Muscle of leg (tissue), 11 donors: ENCODE data around the gene OR5C1. TPM values are rescaled to one million over a fixed set of nuclear protein-coding genes. Genes with fewer than 3 reads are reported as not detected.
A peak's percentile ranks its signal among the peaks of the same experiment; 100 is the strongest.
"Not testable (repeated sequence)": the region's sequence is repeated elsewhere in the genome, so short reads cannot be mapped to it uniquely, and the experiment has no call there.

Experiments
- DNase-seq: peaks from one replicate; pipeline ENCODE4 v3.0.0; 2013
- H3K27ac ChIP-seq: one replicate; pipeline ENCODE4 v1.5.1; 2013; ENCODE audit warnings: mild to moderate bottlenecking, low read length, control low read depth
- H3K27me3 ChIP-seq: one replicate; pipeline ENCODE4 v1.6.1; 2013; ENCODE audit warnings: low read length; ENCODE audit not compliant: control insufficient read depth, insufficient read depth
- H3K36me3 ChIP-seq: one replicate; pipeline ENCODE4 v1.6.1; 2013; ENCODE audit warnings: low read length; ENCODE audit not compliant: control insufficient read depth, insufficient read depth
- H3K4me1 ChIP-seq: one replicate; pipeline ENCODE4 v1.6.1; 2013; ENCODE audit warnings: low read length; ENCODE audit not compliant: control insufficient read depth, insufficient read depth
- H3K4me3 ChIP-seq: one replicate; pipeline ENCODE4 v1.5.1; 2013; ENCODE audit warnings: low read length, control low read depth
- H3K9me3 ChIP-seq: replicated peaks from 2 replicates; pipeline ENCODE4 v1.6.1; 2013; ENCODE audit warnings: low read depth, low read length; ENCODE audit not compliant: control insufficient read depth
- WGBS: methylation state at CpG from one replicate; pipeline ENCODE4 v1.1.5; 2013; ENCODE audit warnings: missing lambda C conversion rate; ENCODE audit not compliant: insufficient coverage; 5-methylcytosine and 5-hydroxymethylcytosine counted together
- polyA plus RNA-seq, 8 donors: library from polyadenylated mRNA; unstranded; fragments of 120-200 nt; gene quantifications; one replicate each; pipeline versions ENCODE4 v1.2.1 to v1.2.3, GENCODE V29; 2013; ENCODE audit warnings: inconsistent platforms in 1 of 8, low replicate concordance in 1 of 8; ENCODE audit not compliant: insufficient read length in 8 of 8, insufficient read depth in 1 of 8
- total RNA-seq: library from RNA; stranded (reverse); fragments of 120-200 nt; gene quantifications from one replicate; pipeline ENCODE4 v1.2.4, GENCODE V29; 2013

OR5C1 gene
- total and polyA plus RNA-seq, 9 donors: not detected

- no peak for DNase-seq
- H3K4me1 ChIP-seq: peaks cover 14% of the 10 kb centered on the region
- H3K27me3 ChIP-seq: no peaks in the 10 kb centered on the region
- H3K27ac ChIP-seq: no peak overlapping the region
- no peaks in the 10 kb centered on the region for H3K9me3 ChIP-seq
- peaks cover 39% of the 10 kb centered on the region for H3K36me3 ChIP-seq
- WGBS: no CpG with 5 or more reads among the region's 4 CpGs
- no peak overlapping the region for H3K4me3 ChIP-seq
Measured at GRCh38 chr9:122822938-122823337, 34.2 kb downstream of the OR5C1 start.

GRCh38 chr9:122827761-122828093 is 39.0 kb downstream of the OR5C1 start:
- peaks cover 18% of the 10 kb centered on the region for H3K36me3 ChIP-seq
- 0% methylated on average over 2 of the region's 8 CpGs for WGBS

GRCh38 chr9:122828965-122829284 is 40.2 kb downstream of the OR5C1 start:
- WGBS: 56% methylated on average over 12 of the region's 18 CpGs
- peaks cover 12% of the 10 kb centered on the region for H3K36me3 ChIP-seq

More at GRCh38 chr9:122827761-122828093, 39.0 kb downstream of the OR5C1 start:
- Histone ChIP-seq H3K27ac (peak overlapping the region; percentile 99), H3K27me3 (no peaks in the 10 kb centered on the region), H3K9me3 (no peaks in the 10 kb centered on the region), H3K4me1 (peaks cover 14% of the 10 kb centered on the region), H3K4me3 (peak overlapping the region; percentile 100)
- no peak for DNase-seq

GRCh38 chr9:122832194-122832593 is 43.5 kb downstream of the OR5C1 start:
- no CpG with 5 or more reads among the region's 3 CpGs for WGBS
- Histone ChIP-seq H3K27me3 (no peaks in the 10 kb centered on the region), H3K36me3 (no peaks in the 10 kb centered on the region), H3K4me3 (no peak overlapping the region), H3K27ac (no peak overlapping the region), H3K9me3 (no peaks in the 10 kb centered on the region), H3K4me1 (peaks cover 6% of the 10 kb centered on the region)
- no peak for DNase-seq

More at GRCh38 chr9:122828965-122829284, 40.2 kb downstream of the OR5C1 start:
- H3K4me3 ChIP-seq: peak overlapping the region; percentile 100
- peaks cover 14% of the 10 kb centered on the region for H3K4me1 ChIP-seq
- not testable (repeated sequence) for DNase-seq, H3K9me3 ChIP-seq, H3K27me3 ChIP-seq
- H3K27ac ChIP-seq: peak overlapping the region; percentile 99

GRCh38 chr9:122835313-122835731 is 46.6 kb downstream of the OR5C1 start:
- DNase-seq: no peak
- WGBS: 46% methylated on average over 2 of the region's 4 CpGs
- H3K36me3 ChIP-seq: no peaks in the 10 kb centered on the region
- no peak overlapping the region for H3K4me3 ChIP-seq
- H3K4me1 ChIP-seq: no peaks in the 10 kb centered on the region
- peaks cover 2% of the 10 kb centered on the region for H3K9me3 ChIP-seq
- H3K27me3 ChIP-seq: no peaks in the 10 kb centered on the region
- no peak overlapping the region for H3K27ac ChIP-seq

- Histone ChIP-seq H3K4me1 (no peaks in the 10 kb centered on the region), H3K9me3 (peaks cover 2% of the 10 kb centered on the region), H3K4me3 (no peak overlapping the region), H3K27ac (no peak overlapping the region), H3K36me3 (no peaks in the 10 kb centered on the region), H3K27me3 (no peaks in the 10 kb centered on the region)
- WGBS: 94% methylated on average over 9 of the region's 14 CpGs
- DNase-seq: no peak
Measured at GRCh38 chr9:122837266-122837850, 48.6 kb downstream of the OR5C1 start.

- not testable (repeated sequence) for H3K27me3 ChIP-seq, DNase-seq, H3K36me3 ChIP-seq, H3K4me3 ChIP-seq, H3K4me1 ChIP-seq, H3K27ac ChIP-seq, H3K9me3 ChIP-seq
- 86% methylated on average over 1 of the region's 3 CpGs for WGBS
Measured at GRCh38 chr9:122838441-122838840, 49.7 kb downstream of the OR5C1 start.

Other genes starting within 250 kb of the OR5C1 start
- not detected for gene OR1N2, start 235.8 kb upstream of the OR5C1 start, total RNA-seq
- not detected for gene OR1N2, start 235.8 kb upstream of the OR5C1 start, polyA plus RNA-seq
- gene OR1L8, start 205.5 kb upstream of the OR5C1 start, total RNA-seq: 0.18 TPM
- under 1 TPM in 6 of 8 donors, not detected in 2; 0.09 to 0.16 (median 0.13) TPM for gene OR1L8, start 205.5 kb upstream of the OR5C1 start, polyA plus RNA-seq
- not detected for gene OR1Q1, start 174.2 kb upstream of the OR5C1 start, total RNA-seq
- gene OR1Q1, start 174.2 kb upstream of the OR5C1 start, polyA plus RNA-seq: not detected
- not detected for gene OR1B1, start 131.3 kb upstream of the OR5C1 start, total RNA-seq
- gene OR1B1, start 131.3 kb upstream of the OR5C1 start, polyA plus RNA-seq: not detected
- gene OR1L1, start 127.2 kb upstream of the OR5C1 start, total RNA-seq: not detected
- gene OR1L1, start 127.2 kb upstream of the OR5C1 start, polyA plus RNA-seq: not detected
- not detected for gene OR1L3, start 113.8 kb upstream of the OR5C1 start, total RNA-seq
- gene OR1L3, start 113.8 kb upstream of the OR5C1 start, polyA plus RNA-seq: not detected
- gene OR1L4, start 64.9 kb upstream of the OR5C1 start, total RNA-seq: not detected
- gene OR1L4, start 64.9 kb upstream of the OR5C1 start, polyA plus RNA-seq: not detected
- gene OR1L6, start 46.6 kb upstream of the OR5C1 start, total RNA-seq: not detected
- gene OR1L6, start 46.6 kb upstream of the OR5C1 start, polyA plus RNA-seq: not detected
- gene OR1K1, start 11.2 kb downstream of the OR5C1 start, total RNA-seq: not detected
- not detected for gene OR1K1, start 11.2 kb downstream of the OR5C1 start, polyA plus RNA-seq
- gene PDCL, start 39.7 kb downstream of the OR5C1 start, total RNA-seq: 18.0 TPM
- gene PDCL, start 39.7 kb downstream of the OR5C1 start, polyA plus RNA-seq: 10 to 100 TPM; 15.2 to 24.2 (median 18.5) TPM
- 40.4 TPM for gene RC3H2, start 116.4 kb downstream of the OR5C1 start, total RNA-seq
- 10 to 100 TPM; 18.0 to 30.9 (median 27.6) TPM for gene RC3H2, start 116.4 kb downstream of the OR5C1 start, polyA plus RNA-seq
- gene ZBTB6, start 124.4 kb downstream of the OR5C1 start, total RNA-seq: 9.0 TPM
- gene ZBTB6, start 124.4 kb downstream of the OR5C1 start, polyA plus RNA-seq: 10 to 100 TPM in 3 of 8 donors, 1 to 10 TPM in 5; 7.8 to 11.7 (median 9.8) TPM
- gene ZBTB26, start 142.6 kb downstream of the OR5C1 start, total RNA-seq: 6.2 TPM
- gene ZBTB26, start 142.6 kb downstream of the OR5C1 start, polyA plus RNA-seq: 1 to 10 TPM; 6.6 to 8.0 (median 7.5) TPM
- gene RABGAP1, start 152.1 kb downstream of the OR5C1 start, total RNA-seq: 30.2 TPM
- gene RABGAP1, start 152.1 kb downstream of the OR5C1 start, polyA plus RNA-seq: 10 to 100 TPM; 29.6 to 40.5 (median 31.7) TPM
- gene GPR21, start 244.7 kb downstream of the OR5C1 start, total RNA-seq: 0.66 TPM
- under 1 TPM in 4 of 8 donors, not detected in 4; 0.24 to 0.54 (median 0.38) TPM for gene GPR21, start 244.7 kb downstream of the OR5C1 start, polyA plus RNA-seq